ENCODE measurements around the gene DNM3.

Gene DNM3

GRCh38 chr1:172399756-172400721 is 558.7 kb downstream of the DNM3 start:
- Histone ChIP-seq H3K4me3 (ENCODE audit: low read depth, low read length) (no peak overlapping the region), H3K27ac (ENCODE audit: extremely low read depth, low read depth, low read length) (no peak overlapping the region), H3K4me1 (ENCODE audit: control insufficient read depth, insufficient read depth, low read length) (no peaks in the 10 kb centered on the region)

DNA sequence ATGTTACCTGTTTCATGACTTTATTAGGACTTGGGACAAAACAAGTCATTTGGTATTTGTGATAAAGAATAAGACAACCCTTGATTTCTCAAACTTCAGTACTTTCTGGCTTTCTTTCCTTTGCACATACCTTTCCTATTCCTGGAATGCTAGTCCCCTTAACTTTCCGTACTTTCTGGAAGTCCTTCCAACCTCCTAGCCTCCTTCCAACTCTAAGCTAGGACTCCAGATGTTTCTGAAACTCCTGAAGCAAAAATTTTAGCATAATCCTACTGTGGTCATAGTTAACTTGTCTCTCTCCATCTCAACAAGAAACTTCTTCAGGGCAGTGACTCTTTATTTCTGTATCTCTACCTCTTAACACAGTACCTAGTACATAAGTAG is 559.4 kb downstream of the DNM3 start:
- Histone ChIP-seq H3K4me3 (ENCODE audit: low read depth, low read length) (no peak overlapping the region), H3K9me3 (ENCODE audit: control insufficient read depth, insufficient read depth, low read depth, low read length) (no peaks in the 10 kb centered on the region), H3K27ac (ENCODE audit: extremely low read depth, low read depth, low read length) (no peak overlapping the region), H3K36me3 (ENCODE audit: control insufficient read depth in 2 of 2, insufficient read depth in 1 of 2, low read length in 2 of 2) (no peaks in the 10 kb centered on the region), H3K4me1 (ENCODE audit: control insufficient read depth, insufficient read depth, low read length) (no peaks in the 10 kb centered on the region)
- CTCF ChIA-PET, result interaction anchor here (1.0 to 2.7 kb wide), 5 partner anchors 144 to 401 kb away, joined by 3 to 13 read pairs (median 4); no protein-coding TSS in a partner anchor
- TF ChIP-seq ZNF555 (tag by site-specific recombination; conservative IDR thresholded peaks at IDR 0.05), result no peak
- no peak for TF ChIP-seq ZNF785 (tag by site-specific recombination; IDR thresholded peaks at IDR 0.05)
- no peak for TF ChIP-seq ZNF837 (tag by site-specific recombination; IDR thresholded peaks at IDR 0.05)
- no peak for TF ChIP-seq OVOL3 (tag by site-specific recombination; IDR thresholded peaks at IDR 0.05)
- no peak for TF ChIP-seq ZNF571 (tag by site-specific recombination; IDR thresholded peaks at IDR 0.05)
- TF ChIP-seq, protein P1, sequence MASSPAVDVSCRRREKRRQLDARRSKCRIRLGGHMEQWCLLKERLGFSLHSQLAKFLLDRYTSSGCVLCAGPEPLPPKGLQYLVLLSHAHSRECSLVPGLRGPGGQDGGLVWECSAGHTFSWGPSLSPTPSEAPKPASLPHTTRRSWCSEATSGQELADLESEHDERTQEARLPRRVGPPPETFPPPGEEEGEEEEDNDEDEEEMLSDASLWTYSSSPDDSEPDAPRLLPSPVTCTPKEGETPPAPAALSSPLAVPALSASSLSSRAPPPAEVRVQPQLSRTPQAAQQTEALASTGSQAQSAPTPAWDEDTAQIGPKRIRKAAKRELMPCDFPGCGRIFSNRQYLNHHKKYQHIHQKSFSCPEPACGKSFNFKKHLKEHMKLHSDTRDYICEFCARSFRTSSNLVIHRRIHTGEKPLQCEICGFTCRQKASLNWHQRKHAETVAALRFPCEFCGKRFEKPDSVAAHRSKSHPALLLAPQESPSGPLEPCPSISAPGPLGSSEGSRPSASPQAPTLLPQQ (tag by site-specific recombination; IDR thresholded peaks at IDR 0.05), result no peak
- TF ChIP-seq, protein P2, sequence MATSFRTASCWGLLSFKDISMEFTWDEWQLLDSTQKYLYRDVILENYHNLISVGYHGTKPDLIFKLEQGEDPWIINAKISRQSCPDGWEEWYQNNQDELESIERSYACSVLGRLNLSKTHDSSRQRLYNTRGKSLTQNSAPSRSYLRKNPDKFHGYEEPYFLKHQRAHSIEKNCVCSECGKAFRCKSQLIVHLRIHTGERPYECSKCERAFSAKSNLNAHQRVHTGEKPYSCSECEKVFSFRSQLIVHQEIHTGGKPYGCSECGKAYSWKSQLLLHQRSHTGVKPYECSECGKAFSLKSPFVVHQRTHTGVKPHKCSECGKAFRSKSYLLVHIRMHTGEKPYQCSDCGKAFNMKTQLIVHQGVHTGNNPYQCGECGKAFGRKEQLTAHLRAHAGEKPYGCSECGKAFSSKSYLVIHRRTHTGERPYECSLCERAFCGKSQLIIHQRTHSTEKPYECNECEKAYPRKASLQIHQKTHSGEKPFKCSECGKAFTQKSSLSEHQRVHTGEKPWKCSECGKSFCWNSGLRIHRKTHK (tag by site-specific recombination; IDR thresholded peaks at IDR 0.05), result no peak
- no peak for TF ChIP-seq ZNF140 (tag by site-specific recombination; IDR thresholded peaks at IDR 0.05)
- TF ChIP-seq ZNF211 (tag by site-specific recombination; IDR thresholded peaks at IDR 0.05; ENCODE audit: low read depth), result no peak
- no peak for TF ChIP-seq ZNF513 (tag by site-specific recombination; IDR thresholded peaks at IDR 0.05)
- no peak for TF ChIP-seq ZSCAN16 (tag by site-specific recombination; IDR thresholded peaks at IDR 0.05)
- POLR2A ChIA-PET, result no interaction called here

More at GRCh38 chr1:172399756-172400721, 558.7 kb downstream of the DNM3 start:
- H3K36me3 ChIP-seq (ENCODE audit: control insufficient read depth in 2 of 2, insufficient read depth in 1 of 2, low read length in 2 of 2), result no peaks in the 10 kb centered on the region
- ChIA-PET CTCF (interaction anchor here (0.6 to 2.7 kb wide), 32 partner anchors 9 to 781 kb away, joined by 3 to 19 read pairs (median 4); no protein-coding TSS in a partner anchor), POLR2A (interaction anchor here (0.5 to 1.0 kb wide), 3 partner anchors 12 to 41 kb away, joined by 3 to 5 read pairs (median 4); no protein-coding TSS in a partner anchor)
- no peaks in the 10 kb centered on the region for H3K9me3 ChIP-seq (ENCODE audit: control insufficient read depth, insufficient read depth, low read depth, low read length)
- TF ChIP-seq ZNF366 (tag by site-specific recombination; conservative IDR thresholded peaks at IDR 0.05) (peak; percentile 23; the same call in 1 of the 2 replicates), PRDM1 (tag by site-specific recombination; IDR thresholded peaks at IDR 0.05) (peak; percentile 15; the same call in 1 of the 2 replicates), ZNF529 (tag by site-specific recombination; IDR thresholded peaks at IDR 0.05; ENCODE audit: insufficient replicate concordance) (no peak), ZNF311 (tag by site-specific recombination; IDR thresholded peaks at IDR 0.05; ENCODE audit: borderline replicate concordance) (no peak)

- H3K27ac ChIP-seq (ENCODE audit: extremely low read depth, low read depth, low read length), result no peak overlapping the region
- H3K9me3 ChIP-seq (ENCODE audit: control insufficient read depth, insufficient read depth, low read depth, low read length), result no peaks in the 10 kb centered on the region
- CTCF ChIA-PET, result interaction anchor here (0.7 to 2.7 kb wide), 4 partner anchors 25 to 402 kb away, joined by 3 to 13 read pairs (median 4); no protein-coding TSS in a partner anchor
- POLR2A ChIA-PET, result no interaction called here
- H3K4me1 ChIP-seq (ENCODE audit: control insufficient read depth, insufficient read depth, low read length), result no peaks in the 10 kb centered on the region
- no peaks in the 10 kb centered on the region for H3K36me3 ChIP-seq (ENCODE audit: control insufficient read depth in 2 of 2, insufficient read depth in 1 of 2, low read length in 2 of 2)
- H3K4me3 ChIP-seq (ENCODE audit: low read depth, low read length), result no peak overlapping the region
- TF ChIP-seq GLIS2 (tag by site-specific recombination; IDR thresholded peaks at IDR 0.05), result no peak
- no peak for TF ChIP-seq BCL6B (tag by site-specific recombination; IDR thresholded peaks at IDR 0.05)
- TF ChIP-seq HOXC10 (CRISPR knock-in tag; IDR thresholded peaks at IDR 0.05), result no peak
- TF ChIP-seq OSR2 (tag by site-specific recombination; IDR thresholded peaks at IDR 0.05), result no peak
- no peak for TF ChIP-seq GLI2 (tag by site-specific recombination; IDR thresholded peaks at IDR 0.05; ENCODE audit: borderline replicate concordance, low read depth)
- TF ChIP-seq OVOL3 (tag by site-specific recombination; IDR thresholded peaks at IDR 0.05), result no peak
- no peak for TF ChIP-seq KLF16 (tag by site-specific recombination; IDR thresholded peaks at IDR 0.05)
- TF ChIP-seq ZNF514 (tag by site-specific recombination; IDR thresholded peaks at IDR 0.05), result no peak
Observed at GRCh38 chr1:172401477-172401876, 560.2 kb downstream of the DNM3 start.
